DND-41 (cell line): ENCODE data around the gene ACTMAP.
"Not testable (repeated sequence)": the region's sequence is repeated elsewhere in the genome, so short reads cannot be mapped to it uniquely, and the experiment has no call there.

Experiments used
- ATAC-seq: fragments of 200-7000 bp; cut with Tn5 transposase; 3 replicates; pipeline ENCODE4 v1.9.1; 2021; ENCODE audit warnings: low read depth; ENCODE audit not compliant: insufficient read depth
- DNase-seq: peaks from one replicate; pipeline ENCODE4 v3.0.0-alpha.2; 2020
- H2AFZ ChIP-seq: 2 replicates; pipeline ENCODE4 v1.6.0; 2012; ENCODE audit warnings: low read depth, low read length
- H3K27ac ChIP-seq: 2 replicates; pipeline ENCODE4 v1.5.1; 2012; ENCODE audit warnings: low read length, inconsistent platforms
- H3K27me3 ChIP-seq: fragments of 200-600 bp; sonication (generic); 2 replicates; pipeline ENCODE4 v1.6.0; 2012; ENCODE audit warnings: low read length, mild to moderate bottlenecking, inconsistent platforms; ENCODE audit not compliant: insufficient read depth, poor library complexity
- H3K36me3 ChIP-seq: 2 replicates; pipeline ENCODE4 v1.5.1; 2012; ENCODE audit warnings: low read length, inconsistent platforms; ENCODE audit not compliant: insufficient read depth
- H3K4me1 ChIP-seq: 2 replicates; pipeline ENCODE4 v1.5.1; 2012; ENCODE audit warnings: mild to moderate bottlenecking, low read length; ENCODE audit not compliant: insufficient read depth
- H3K4me2 ChIP-seq: 2 replicates; pipeline ENCODE4 v1.6.0; 2012; ENCODE audit warnings: mild to moderate bottlenecking, moderate library complexity, low read length, inconsistent platforms; ENCODE audit not compliant: insufficient read depth
- H3K4me3 ChIP-seq, 2 experiments: fragments of 200-600 bp in 1 of 2; shearing (Covaris generic) in 1 of 2; 2 replicates each; pipeline ENCODE4 v1.5.1; 2012 to 2016; ENCODE audit warnings: inconsistent platforms in 2 of 2, low read length in 2 of 2, mild to moderate bottlenecking in 2 of 2, low read depth in 1 of 2, moderate library complexity in 1 of 2
- H3K79me2 ChIP-seq: 2 replicates; pipeline ENCODE4 v1.6.0; 2012; ENCODE audit warnings: low read length, inconsistent platforms; ENCODE audit not compliant: insufficient read depth
- H3K9ac ChIP-seq: 2 replicates; pipeline ENCODE4 v1.6.0; 2012; ENCODE audit warnings: low read depth, mild to moderate bottlenecking, inconsistent platforms, low read length, moderate library complexity
- H3K9me3 ChIP-seq: 2 replicates; pipeline ENCODE4 v1.5.1; 2012; ENCODE audit warnings: low read length, moderate library complexity, mild to moderate bottlenecking, inconsistent platforms; ENCODE audit not compliant: insufficient read depth, severe bottlenecking
- H4K20me1 ChIP-seq: 2 replicates; pipeline ENCODE4 v1.6.0; 2012; ENCODE audit warnings: low read length; ENCODE audit not compliant: insufficient read depth
- EZH2 ChIP-seq: IDR thresholded peaks from 3 replicates; pipeline ENCODE4 v1.6.1; 2012; ENCODE audit warnings: borderline replicate concordance, low read depth, mild to moderate bottlenecking, moderate library complexity, low read length, inconsistent platforms; ENCODE audit not compliant: severe bottlenecking
- TF ChIP-seq, protein P1 (sequence below): IDR thresholded peaks from 2 replicates; pipeline ENCODE4 v1.5.1; 2012; ENCODE audit warnings: borderline replicate concordance, low read length, moderate library complexity, mild to moderate bottlenecking; ENCODE audit not compliant: poor library complexity, severe bottlenecking; ENCODE audit errors: extremely low read depth

Gene ACTMAP

DNA sequence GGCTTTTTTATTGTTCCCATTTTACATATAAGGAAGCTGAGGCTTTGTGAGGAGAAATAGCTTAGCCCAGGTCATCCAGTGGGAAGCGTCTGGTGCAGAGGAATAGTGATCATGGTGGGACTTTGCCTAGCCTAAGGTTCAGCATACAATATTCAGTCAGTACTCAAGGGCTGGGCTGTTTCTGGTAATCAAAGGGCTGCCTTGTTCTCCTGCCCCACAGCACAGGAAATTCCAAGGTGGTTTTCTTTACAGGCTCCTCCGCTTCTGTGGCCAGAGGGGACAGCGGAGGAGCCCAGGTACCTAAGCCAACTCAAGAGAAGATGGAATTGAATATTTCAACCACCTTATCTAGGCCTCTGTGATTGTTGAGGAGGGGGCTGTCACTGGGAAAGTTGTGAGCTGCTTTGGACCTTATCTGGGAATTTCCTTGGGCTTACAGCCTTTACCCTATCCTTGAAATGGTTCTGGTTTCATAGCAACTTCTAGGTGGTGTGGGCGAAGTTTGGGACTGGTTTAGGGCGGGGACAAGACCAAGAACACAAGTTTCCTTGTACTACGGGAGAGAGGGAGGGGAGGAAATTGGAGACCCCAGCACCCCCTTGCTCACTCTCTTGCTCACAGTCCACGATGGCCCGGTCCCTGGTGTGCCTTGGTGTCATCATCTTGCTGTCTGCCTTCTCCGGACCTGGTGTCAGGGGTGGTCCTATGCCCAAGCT lies 24.8 kb upstream of the ACTMAP start, which contains the start of gene MIA:
Gene MIA (plus strand): TSS at position 606 of the 716 bp plus-strand sequence. CDS start 22 bp downstream, at position 628.
- TF ChIP-seq, protein P1, sequence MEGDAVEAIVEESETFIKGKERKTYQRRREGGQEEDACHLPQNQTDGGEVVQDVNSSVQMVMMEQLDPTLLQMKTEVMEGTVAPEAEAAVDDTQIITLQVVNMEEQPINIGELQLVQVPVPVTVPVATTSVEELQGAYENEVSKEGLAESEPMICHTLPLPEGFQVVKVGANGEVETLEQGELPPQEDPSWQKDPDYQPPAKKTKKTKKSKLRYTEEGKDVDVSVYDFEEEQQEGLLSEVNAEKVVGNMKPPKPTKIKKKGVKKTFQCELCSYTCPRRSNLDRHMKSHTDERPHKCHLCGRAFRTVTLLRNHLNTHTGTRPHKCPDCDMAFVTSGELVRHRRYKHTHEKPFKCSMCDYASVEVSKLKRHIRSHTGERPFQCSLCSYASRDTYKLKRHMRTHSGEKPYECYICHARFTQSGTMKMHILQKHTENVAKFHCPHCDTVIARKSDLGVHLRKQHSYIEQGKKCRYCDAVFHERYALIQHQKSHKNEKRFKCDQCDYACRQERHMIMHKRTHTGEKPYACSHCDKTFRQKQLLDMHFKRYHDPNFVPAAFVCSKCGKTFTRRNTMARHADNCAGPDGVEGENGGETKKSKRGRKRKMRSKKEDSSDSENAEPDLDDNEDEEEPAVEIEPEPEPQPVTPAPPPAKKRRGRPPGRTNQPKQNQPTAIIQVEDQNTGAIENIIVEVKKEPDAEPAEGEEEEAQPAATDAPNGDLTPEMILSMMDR = no peak
- TF ChIP-seq EZH2 = no peak
- H3K27me3 ChIP-seq = no peaks in the 10 kb centered on the region
- H2AFZ ChIP-seq = no peak within 1 kb of the TSS
- no peak within 1 kb of the TSS for H3K4me2 ChIP-seq
- peaks cover 21% of the 10 kb centered on the region for H3K4me1 ChIP-seq
- H3K9ac ChIP-seq = no peak within 1 kb of the TSS
- peaks cover 4% of the 10 kb centered on the region; the same call in 1 of the 2 replicates for H4K20me1 ChIP-seq
- H3K79me2 ChIP-seq = peaks cover 11% of the 10 kb centered on the region
- no peak for DNase-seq
- H3K4me3 ChIP-seq = no peak within 1 kb of the TSS
- no peak for ATAC-seq
- H3K27ac ChIP-seq = no peak within 1 kb of the TSS
- no peaks in the 10 kb centered on the region for H3K9me3 ChIP-seq
- H3K36me3 ChIP-seq = no peaks in the 10 kb centered on the region

DNA sequence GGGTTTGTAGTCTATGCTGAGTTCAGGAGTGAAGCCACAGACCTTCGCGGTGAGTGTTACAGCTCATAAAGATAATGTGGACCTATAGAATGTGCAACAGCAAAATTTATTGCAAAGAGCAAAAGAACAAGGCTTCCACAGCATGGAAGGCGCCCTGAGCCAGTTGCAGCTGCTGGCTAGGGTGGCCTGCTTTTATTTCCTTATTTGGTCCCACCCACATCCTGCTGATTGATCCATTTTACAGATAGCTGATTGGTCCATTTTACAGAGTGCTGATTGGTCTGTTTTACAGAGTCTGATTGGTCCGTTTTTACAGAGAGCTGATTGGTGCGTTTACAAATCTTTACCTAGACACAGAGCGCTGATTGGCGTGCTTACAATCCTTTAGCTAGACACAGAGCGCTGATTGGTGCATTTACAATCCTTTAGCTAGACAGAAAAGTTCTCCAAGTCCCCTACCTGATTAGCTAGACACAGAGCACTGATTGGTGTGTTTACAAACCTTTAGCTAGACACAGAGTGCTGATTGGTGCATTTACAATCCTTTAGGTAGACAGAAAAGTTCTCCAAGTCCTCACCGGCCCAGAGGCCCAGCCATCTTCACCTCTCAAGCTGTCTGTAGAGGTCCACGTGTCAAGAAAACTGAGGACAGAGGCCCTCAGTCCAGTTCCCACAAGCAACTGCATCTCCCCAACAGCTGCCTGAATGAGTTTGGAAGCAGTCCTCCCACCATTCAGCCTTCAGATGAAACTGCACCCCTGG lies 21.0 kb upstream of the ACTMAP start:
- not testable (repeated sequence) for H4K20me1 ChIP-seq, H3K4me1 ChIP-seq, H2AFZ ChIP-seq, H3K36me3 ChIP-seq, H3K27me3 ChIP-seq, H3K4me3 ChIP-seq, H3K79me2 ChIP-seq, H3K9ac ChIP-seq, H3K4me2 ChIP-seq, H3K27ac ChIP-seq, H3K9me3 ChIP-seq
- peak; percentile 60 for DNase-seq
- peak; percentile 66 for ATAC-seq

DNA sequence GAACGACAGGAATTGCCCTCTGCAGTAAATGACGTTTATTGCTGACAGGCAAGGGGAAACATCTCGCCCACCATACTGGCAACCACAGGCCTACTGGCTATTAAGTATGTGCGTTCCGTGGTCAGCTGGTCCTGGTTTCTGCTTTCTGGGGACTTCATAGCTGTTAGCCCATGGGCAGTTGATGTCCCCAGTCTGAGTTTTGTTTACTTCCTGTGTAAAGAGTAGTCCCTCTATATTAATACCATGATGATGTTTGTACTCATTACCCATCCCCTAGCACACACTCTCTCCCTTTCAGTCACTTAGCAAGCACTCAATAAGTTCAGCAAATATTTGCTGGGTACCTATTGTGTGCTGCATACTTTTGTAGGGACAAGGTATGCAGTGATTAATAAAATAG lies 18.6 kb upstream of the ACTMAP start:
- H3K36me3 ChIP-seq = peaks cover 29% of the 10 kb centered on the region
- no peaks in the 10 kb centered on the region for H3K79me2 ChIP-seq
- no peak overlapping the region for H2AFZ ChIP-seq
- no peak overlapping the region for H3K4me2 ChIP-seq
- TF ChIP-seq EZH2 = no peak
- TF ChIP-seq, protein P1 = no peak
- H3K9me3 ChIP-seq = no peaks in the 10 kb centered on the region
- DNase-seq (no peak), ATAC-seq (no peak)
- no peaks in the 10 kb centered on the region for H3K4me1 ChIP-seq
- H3K4me3 ChIP-seq = no peak overlapping the region
- no peaks in the 10 kb centered on the region for H3K27me3 ChIP-seq
- peaks cover 21% of the 10 kb centered on the region; the same call in 1 of the 2 replicates for H4K20me1 ChIP-seq
- H3K27ac ChIP-seq = no peak overlapping the region
- H3K9ac ChIP-seq = no peak overlapping the region

DNA sequence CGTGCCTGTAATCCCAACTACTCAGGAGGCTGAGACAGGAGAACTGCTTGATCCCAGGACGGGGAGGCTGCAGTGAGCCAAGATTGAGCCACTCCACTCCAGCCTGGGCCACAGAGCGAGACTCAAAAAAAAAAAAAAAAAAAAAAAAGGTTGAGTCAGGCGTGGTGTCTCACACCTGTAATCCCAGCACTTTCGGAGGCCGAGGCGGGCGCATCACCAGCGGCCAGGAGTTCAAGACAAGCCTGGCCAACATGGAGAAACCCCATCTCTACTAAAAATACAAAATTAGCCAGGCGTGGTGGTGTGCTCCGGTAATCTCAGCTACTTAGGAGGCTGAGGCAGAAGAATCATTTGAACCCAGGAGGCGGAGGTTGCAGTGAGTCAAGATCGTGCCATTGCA lies 16.1 kb upstream of the ACTMAP start:
- peaks cover 54% of the 10 kb centered on the region for H3K36me3 ChIP-seq
- not testable (repeated sequence) for H3K4me1 ChIP-seq, H3K27me3 ChIP-seq, ATAC-seq, H3K79me2 ChIP-seq, H3K4me2 ChIP-seq, H2AFZ ChIP-seq, H3K9me3 ChIP-seq, H3K9ac ChIP-seq, DNase-seq, H3K4me3 ChIP-seq, H3K27ac ChIP-seq
- peaks cover 44% of the 10 kb centered on the region for H4K20me1 ChIP-seq
